CD4-positive, alpha-beta T cell treated with Interleukin-17A for 1 hour (primary cell): ENCODE data around the gene MAP3K9.

Experiments used
- DNase-seq: peaks from one replicate; pipeline ENCODE4 v3.0.0-alpha.2; 2020

Gene MAP3K9

DNA sequence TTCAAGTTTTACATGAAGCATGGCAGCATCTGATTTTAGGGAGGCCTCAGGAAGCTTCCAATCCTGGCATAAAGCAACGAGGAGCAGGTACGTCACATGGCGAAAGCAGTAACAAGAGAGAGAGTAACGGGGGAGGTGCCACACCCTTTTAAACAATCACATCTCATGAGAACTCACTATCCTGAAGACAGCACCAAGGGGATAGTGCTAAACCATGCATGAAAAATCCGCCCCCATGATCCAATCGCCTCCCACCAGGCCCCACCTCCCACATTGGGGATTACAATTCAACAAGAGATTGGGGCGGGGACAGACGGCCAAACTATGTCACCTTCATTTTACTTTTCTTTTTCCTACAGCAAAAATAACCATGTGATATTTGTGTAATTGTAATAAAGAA, 7.2 kb upstream of the MAP3K9 start:
- DNase-seq = no peak

- DNase-seq = no peak
Observed at GRCh38 chr14:70814466-70814865, 5.2 kb upstream of the MAP3K9 start.

DNA sequence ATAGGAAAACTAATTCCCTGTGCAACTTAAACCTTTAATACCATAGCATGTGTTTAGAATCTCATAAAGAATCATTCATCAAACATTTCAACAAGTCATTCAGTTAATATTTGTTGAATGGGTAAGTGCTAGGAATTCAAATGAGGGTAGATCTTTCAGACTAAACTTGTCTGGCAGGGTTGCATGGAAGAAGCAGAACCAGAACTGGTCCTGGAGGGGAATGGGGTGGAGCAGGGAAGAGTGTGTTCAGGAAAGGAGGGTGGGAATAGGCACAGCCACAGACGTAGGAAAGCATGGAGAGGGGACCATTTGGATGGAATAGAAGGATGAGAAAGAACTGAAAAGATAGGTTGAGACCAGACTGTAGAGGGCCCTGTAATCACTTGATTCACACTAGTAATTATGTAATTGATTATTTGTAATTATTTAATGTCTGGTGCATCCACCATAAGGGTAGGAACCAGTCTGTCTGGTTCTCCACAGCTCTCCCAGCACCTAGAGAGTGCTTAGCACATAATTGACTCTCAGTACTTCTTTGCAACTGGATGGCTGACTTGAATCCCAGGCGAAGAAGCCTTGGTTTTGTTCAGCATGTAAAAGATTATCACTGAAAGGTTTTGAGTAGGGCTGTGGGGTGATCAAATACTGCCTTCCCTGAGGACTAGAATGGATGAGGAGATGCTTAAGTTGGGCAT, 3.0 kb upstream of the MAP3K9 start:
- no peak for DNase-seq

GRCh38 chr14:70811578-70811977, 2.3 kb upstream of the MAP3K9 start:
- no peak for DNase-seq

DNA sequence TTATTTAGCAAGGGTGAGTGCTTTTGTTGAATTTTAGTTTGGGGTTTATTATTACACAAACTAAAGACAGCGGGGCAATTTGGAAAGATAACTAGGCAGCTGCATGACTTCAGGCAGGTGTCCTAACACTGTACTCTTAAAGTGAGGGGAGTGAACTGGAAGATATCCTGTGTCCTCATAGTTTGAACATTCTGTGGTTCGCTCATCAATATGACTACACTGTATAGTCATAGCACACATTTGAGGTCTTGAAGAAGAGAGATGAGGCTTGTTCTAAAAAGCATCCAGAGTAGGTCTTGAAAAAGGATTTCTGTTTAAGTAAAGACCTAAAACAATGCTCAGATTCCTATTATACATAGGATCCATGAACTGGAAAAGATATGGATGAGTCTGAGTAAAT, 1.7 kb upstream of the MAP3K9 start:
- no peak for DNase-seq

- no peak for DNase-seq
Observed at GRCh38 chr14:70810621-70811020, 1.3 kb upstream of the MAP3K9 start.

DNA sequence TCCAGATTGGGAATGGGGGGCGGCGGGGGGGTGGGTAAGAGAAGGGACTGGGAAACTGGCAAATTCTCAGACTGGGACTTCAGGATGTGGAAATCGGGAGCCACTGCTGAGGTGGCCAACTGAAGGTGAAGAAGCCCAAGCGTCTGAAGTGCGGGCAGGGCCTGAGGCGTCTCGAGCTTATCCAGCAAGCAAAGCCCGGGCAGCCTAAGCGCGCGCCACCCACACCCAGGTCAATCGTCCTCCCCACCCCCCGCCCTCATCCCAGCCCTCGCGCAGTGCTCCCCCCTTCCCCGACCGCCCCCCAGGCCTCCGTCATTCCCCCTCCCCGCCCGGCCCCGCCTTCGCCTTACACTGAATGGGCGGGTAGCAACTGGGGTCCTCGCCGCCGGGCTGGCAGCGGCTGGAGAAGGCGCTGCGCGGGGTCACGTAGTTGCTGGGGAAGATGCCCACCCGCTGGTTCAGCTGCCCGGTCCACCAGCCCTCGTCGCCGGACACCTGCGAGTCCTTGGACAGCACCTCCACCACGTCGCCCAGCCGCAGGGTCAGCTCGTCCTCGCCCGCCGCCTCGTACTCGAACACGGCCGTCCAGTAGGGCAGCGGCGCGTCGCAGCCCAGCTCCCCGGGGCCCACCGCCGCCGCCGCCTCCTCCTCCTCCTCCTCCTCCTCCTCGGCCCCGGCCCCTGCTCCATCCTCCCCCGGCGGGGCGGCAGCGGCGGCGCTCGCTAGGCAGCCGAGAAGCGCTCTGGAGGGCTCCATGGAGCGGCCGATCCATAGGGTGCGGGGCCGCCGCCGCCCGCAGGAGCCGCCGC, 693 bp downstream of the MAP3K9 start:
- peak; percentile 56 for DNase-seq

GRCh38 chr14:70807898-70808415, 1.4 kb downstream of the MAP3K9 start:
- DNase-seq = peak; percentile 72

DNA sequence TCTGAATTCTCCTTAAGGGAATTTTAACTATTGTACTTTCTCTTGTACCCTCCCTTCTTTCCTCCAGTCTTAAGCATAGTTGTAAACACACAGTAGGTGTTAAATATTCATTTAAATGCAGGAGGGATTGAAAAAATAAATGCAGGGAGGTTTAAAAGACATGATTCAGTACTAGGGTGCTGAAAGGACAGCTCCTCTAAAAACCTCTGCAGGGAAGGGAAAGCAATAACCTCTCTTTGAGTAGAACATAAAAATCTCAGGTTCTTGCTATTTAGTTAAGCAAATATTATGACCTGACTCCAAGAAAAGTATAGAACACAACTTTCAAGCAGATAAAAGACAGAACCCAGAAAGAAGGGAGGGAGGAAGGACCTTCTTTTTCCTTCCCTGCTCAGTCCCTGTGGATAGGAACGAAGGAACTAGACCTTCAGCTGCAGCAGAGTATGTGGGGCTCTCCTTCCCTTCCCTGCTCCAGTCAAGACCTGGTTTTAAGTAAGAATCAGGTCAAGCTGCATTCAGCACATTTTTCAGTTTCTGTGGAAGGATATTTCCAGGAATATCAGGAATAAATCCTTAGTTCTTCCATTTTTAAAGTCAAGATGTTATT, 4.7 kb downstream of the MAP3K9 start:
- DNase-seq = no peak

DNA sequence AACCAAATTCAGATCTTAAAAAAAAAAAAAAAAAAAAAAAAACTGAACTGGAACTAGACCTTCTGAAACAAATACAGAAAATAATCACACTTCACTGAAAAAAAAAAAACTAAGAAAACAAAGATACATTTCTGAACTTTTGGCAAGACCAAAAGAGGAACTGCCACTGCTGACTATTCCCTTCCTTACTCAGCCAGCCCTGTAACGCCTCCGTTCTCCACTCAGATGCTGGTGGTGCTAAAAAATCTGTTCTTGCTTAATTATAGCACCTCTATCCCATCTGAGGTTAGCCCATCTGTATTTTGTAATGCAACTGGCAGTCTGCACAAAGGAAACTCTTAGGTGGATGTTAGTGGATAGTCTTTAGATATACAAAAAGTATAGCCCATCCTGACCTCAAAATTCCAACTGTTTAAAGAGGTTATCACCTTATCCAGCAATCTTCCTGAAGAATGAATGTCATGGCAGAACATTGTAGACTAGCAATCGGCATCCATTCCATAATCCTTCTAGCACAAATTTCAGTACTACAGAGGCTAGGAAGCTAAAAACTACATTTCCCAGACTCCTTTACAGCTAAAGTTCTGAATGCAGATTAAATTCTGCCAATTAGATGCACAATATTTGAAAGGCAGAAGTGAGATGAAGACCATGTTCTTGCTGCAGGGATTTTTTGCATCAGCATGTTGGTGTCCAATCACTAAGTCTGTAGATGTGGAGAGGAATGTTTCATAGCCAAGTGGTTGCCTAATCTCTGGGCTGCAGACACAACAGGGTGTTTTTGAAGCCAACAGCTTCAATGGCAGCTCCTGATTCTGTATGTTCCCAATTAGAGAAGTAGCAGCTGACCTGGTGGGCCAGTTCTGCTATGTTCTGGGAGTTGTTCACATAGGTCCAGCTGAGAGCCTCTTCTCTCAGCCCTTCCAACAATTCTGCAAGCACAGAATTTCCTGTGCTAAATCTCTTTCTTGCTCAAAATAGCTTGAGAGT, 5.7 kb downstream of the MAP3K9 start:
- DNase-seq = no peak

GRCh38 chr14:70802379-70802778, 6.9 kb downstream of the MAP3K9 start:
- no peak for DNase-seq

- no peak for DNase-seq
Observed at GRCh38 chr14:70801836-70802235, 7.5 kb downstream of the MAP3K9 start.

- DNase-seq = no peak
Observed at GRCh38 chr14:70796551-70796950, 12.8 kb downstream of the MAP3K9 start.

- no peak for DNase-seq
Observed at GRCh38 chr14:70794294-70794693, 15.0 kb downstream of the MAP3K9 start.

GRCh38 chr14:70793637-70794036, 15.7 kb downstream of the MAP3K9 start:
- no peak for DNase-seq

- DNase-seq = no peak
Observed at GRCh38 chr14:70792939-70793338, 16.4 kb downstream of the MAP3K9 start.

GRCh38 chr14:70791971-70792370, 17.3 kb downstream of the MAP3K9 start:
- no peak for DNase-seq

- no peak for DNase-seq
Observed at GRCh38 chr14:70789961-70790360, 19.4 kb downstream of the MAP3K9 start.

DNA sequence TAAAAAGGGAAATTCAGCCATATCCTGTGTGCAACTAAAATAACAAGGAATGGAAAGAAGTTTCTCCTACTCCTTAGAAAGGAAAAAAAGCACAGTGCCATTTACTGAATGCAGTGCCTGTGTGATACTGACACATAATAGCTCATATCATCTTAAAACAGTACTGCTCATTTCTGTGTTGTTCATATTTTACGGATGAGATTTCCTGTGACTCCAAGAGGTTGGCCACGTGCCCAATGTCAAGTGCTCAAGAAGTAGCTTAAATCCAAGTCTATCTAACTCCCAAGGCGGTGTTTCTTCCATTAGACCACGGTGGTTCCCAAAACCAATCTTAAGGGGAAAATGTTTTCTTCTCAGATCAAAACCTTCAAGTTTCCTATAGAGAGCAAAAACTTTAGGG, 20.0 kb downstream of the MAP3K9 start:
- no peak for DNase-seq

GRCh38 chr14:70788898-70789297, 20.4 kb downstream of the MAP3K9 start:
- DNase-seq = no peak

DNA sequence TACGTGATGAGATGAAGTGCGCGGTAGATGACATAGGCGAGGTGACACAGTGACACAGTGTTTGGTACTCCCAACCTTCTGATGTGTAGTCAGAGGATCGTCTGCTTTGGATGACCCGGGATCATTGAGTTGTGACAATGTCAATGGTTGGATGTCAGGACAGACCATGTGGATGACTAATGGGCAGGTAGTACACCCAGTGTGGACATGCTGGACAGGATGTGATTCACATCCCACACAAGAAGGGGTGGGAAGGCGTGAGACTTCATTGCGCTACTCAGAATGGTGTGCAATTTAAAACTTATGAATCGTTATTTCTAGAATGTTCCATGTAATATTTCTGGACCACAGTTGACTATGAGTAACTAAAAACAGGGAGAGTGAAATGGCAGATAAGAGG, 23.8 kb downstream of the MAP3K9 start:
- no peak for DNase-seq

DNA sequence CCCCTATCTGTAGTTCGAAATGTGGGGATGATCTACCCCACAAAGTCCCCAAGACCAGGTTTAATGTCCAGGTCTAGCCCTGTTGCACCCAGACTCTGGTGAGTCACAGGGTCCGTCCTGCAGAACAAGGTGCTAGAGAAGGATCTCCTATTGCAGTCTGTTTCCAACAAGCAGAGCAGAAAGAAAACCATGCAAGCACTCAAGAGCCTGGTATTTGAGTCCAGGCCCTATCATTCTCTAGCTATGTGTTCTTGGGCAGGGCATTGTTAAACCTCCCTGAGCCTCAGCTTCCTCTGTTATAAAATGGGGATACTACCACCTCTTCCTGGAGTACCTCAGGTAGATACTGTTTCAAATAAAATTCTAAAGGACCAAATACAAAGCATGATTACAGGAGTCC, 24.4 kb downstream of the MAP3K9 start:
- DNase-seq = no peak

DNA sequence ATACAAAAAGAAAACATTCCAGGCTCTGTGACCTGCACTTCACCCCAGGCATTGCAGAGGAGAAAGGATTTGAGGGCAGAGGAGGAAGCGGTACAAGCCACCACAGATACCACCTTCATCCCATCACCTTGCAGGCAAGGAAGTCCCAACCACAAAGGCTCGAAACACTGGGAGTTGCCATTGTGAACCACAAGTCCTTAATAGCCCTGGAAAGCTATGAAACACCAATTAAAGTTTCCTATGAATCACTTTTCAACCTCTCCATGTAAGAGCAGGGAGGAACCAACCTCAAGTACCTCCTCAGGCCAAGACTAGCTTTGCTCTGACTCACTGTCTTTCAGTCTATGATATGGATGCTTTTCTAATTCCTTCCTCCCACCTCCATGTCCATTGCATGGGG, 27.0 kb downstream of the MAP3K9 start:
- peak; percentile 1 for DNase-seq
